Activated CD8-positive, alpha-beta memory T cell treated with anti-CD3 and anti-CD28 coated beads, Interleukin-2, amount 50 U/mL, for 24 hours (primary cell): Measurements from ENCODE around the gene PPIE.

Source experiments
- DNase-seq: peaks from one replicate; pipeline ENCODE4 v3.0.0-alpha.2; 2020; ENCODE audit errors: extremely low read depth

Gene PPIE

GRCh38 chr1:39720094-39720999 is 18.3 kb upstream of the PPIE start:
- no peak for DNase-seq

GRCh38 chr1:39721664-39722063 is 17.0 kb upstream of the PPIE start:
- no peak for DNase-seq

- DNase-seq: no peak
Observed at GRCh38 chr1:39722495-39722894, 16.2 kb upstream of the PPIE start.

- DNase-seq: no peak
Observed at GRCh38 chr1:39726600-39726999, 12.1 kb upstream of the PPIE start.

GRCh38 chr1:39727221-39727931 is 11.3 kb upstream of the PPIE start:
- no peak for DNase-seq

- DNase-seq: no peak
Observed at GRCh38 chr1:39727932-39728317, 10.8 kb upstream of the PPIE start.

- no peak for DNase-seq
Observed at GRCh38 chr1:39729030-39729429, 9.7 kb upstream of the PPIE start.

GRCh38 chr1:39729842-39730241 is 8.8 kb upstream of the PPIE start:
- no peak for DNase-seq

- DNase-seq: no peak
Observed at GRCh38 chr1:39732730-39733129, 6.0 kb upstream of the PPIE start.

- DNase-seq: no peak
Observed at GRCh38 chr1:39733161-39733560, 5.5 kb upstream of the PPIE start.

- no peak for DNase-seq
Observed at GRCh38 chr1:39735731-39736130, 3.0 kb upstream of the PPIE start.

- no peak for DNase-seq
Observed at GRCh38 chr1:39737546-39738169, 1.0 kb upstream of the PPIE start.

GRCh38 chr1:39745016-39745670 is 6.5 kb downstream of the PPIE start:
- DNase-seq: no peak

GRCh38 chr1:39751595-39751994 is 12.9 kb downstream of the PPIE start:
- no peak for DNase-seq

- no peak for DNase-seq
Observed at GRCh38 chr1:39752703-39753102, 14.0 kb downstream of the PPIE start.

GRCh38 chr1:39753132-39754025 is 14.7 kb downstream of the PPIE start:
- DNase-seq: no peak

GRCh38 chr1:39754026-39754570 is 15.4 kb downstream of the PPIE start:
- DNase-seq: no peak

GRCh38 chr1:39754906-39755504 is 16.3 kb downstream of the PPIE start:
- no peak for DNase-seq

GRCh38 chr1:39755965-39756659 is 17.4 kb downstream of the PPIE start:
- no peak for DNase-seq

- no peak for DNase-seq
Observed at GRCh38 chr1:39757501-39757900, 18.8 kb downstream of the PPIE start.
